GM12872 (cell line): ENCODE measurements around the gene DMRT1.

Experiments
- CTCF ChIP-seq: IDR thresholded peaks from 3 replicates; pipeline ENCODE4 v1.5.1; 2011; ENCODE audit warnings: low read depth, mild to moderate bottlenecking, low read length, moderate library complexity; ENCODE audit not compliant: insufficient read depth

The DMRT1 gene

GRCh38 chr9:860706-861105 is 19.2 kb downstream of the DMRT1 start:
- TF ChIP-seq CTCF, result no peak

- TF ChIP-seq CTCF, result no peak
These were observed 33.8 kb downstream of the DMRT1 start for GRCh38 chr9:875119-875962.

GRCh38 chr9:876425-876824 is 34.9 kb downstream of the DMRT1 start:
- no peak for TF ChIP-seq CTCF

GRCh38 chr9:878239-878638 is 36.7 kb downstream of the DMRT1 start:
- TF ChIP-seq CTCF, result no peak

GRCh38 chr9:880725-881124 is 39.2 kb downstream of the DMRT1 start:
- no peak for TF ChIP-seq CTCF

GRCh38 chr9:882416-882924 is 41.0 kb downstream of the DMRT1 start:
- 0 out of 3 replicates have a peak, but pooled peaks have one; percentile 16 for TF ChIP-seq CTCF

- no peak for TF ChIP-seq CTCF
These were observed 41.5 kb downstream of the DMRT1 start for GRCh38 chr9:883011-883410.
